GM12878 (cell line): ENCODE data around the gene LEPR. TPM values are rescaled to one million over a fixed set of nuclear protein-coding genes. Genes with fewer than 3 reads are reported as not detected.

Source experiments
- ATAC-seq: fragments of 200-7000 bp; cut with Tn5 transposase; 3 replicates; pipeline ENCODE4 v1.9.1; 2020; ENCODE audit warnings: mild to moderate bottlenecking, moderate library complexity
- BruUV-seq: library from RNA; stranded (reverse); fragments of 400-500 nt; replicated peaks from 2 replicates; lab custom pipeline; 2021; lab: Mats Ljungman, UMichigan
- CTCF ChIA-PET: fragments of 300-600 bp; sonication (Branson Sonifier 250); formaldehyde crosslinking; extraction: SDS; loops from one replicate; lab custom pipeline; 2021; ENCODE audit warnings: inconsistent platforms; lab: Yijun Ruan, JAX
- POLR2A ChIA-PET: fragments of 350-600 bp; formaldehyde crosslinking; extraction: SDS; loops from one replicate; lab custom pipeline; 2021; ENCODE audit warnings: inconsistent platforms; lab: Charles Lee
- RAD21 ChIA-PET: fragments of 300-600 bp; sonication (Branson Sonifier 250); formaldehyde crosslinking; loops from one replicate; lab custom pipeline; 2023; ENCODE audit warnings: antibody characterized with exemption; ENCODE audit not compliant: unreplicated experiment; lab: Charles Lee
- SMC1A ChIA-PET: fragments of 300-600 bp; sonication (Branson Sonifier 250); formaldehyde crosslinking; loops from one replicate; lab custom pipeline; 2023; ENCODE audit not compliant: unreplicated experiment, uncharacterized antibody; lab: Charles Lee
- DNase-seq: peaks from one replicate; pipeline ENCODE4 v3.0.0-alpha.2; 2011; ENCODE audit warnings: low read depth, low spot score
- FAIRE-seq: peaks from 3 replicates; lab custom pipeline; 2011; peaks lifted over from hg19 to GRCh38; lab: Jason Lieb, UNC
- H2AFZ ChIP-seq: 2 replicates; pipeline ENCODE4 v1.6.0; 2011; ENCODE audit warnings: low read depth, low read length, control low read depth; ENCODE audit not compliant: control insufficient read depth
- H3K27ac ChIP-seq: 2 replicates; pipeline ENCODE4 v1.5.1; 2011; ENCODE audit warnings: control low read depth; ENCODE audit not compliant: control insufficient read depth, insufficient read depth
- H3K27me3 ChIP-seq, 2 experiments: replicated peaks in 1 of 2; 2 replicates each; pipeline versions ENCODE4 v1.6.0 to v1.6.1; 2011; ENCODE audit warnings: low read length in 1 of 2; ENCODE audit not compliant: control insufficient read depth in 2 of 2, insufficient read depth in 2 of 2
- H3K36me3 ChIP-seq, 2 experiments: 2 replicates each; pipeline ENCODE4 v1.5.1; 2011; ENCODE audit warnings: low read length in 1 of 2; ENCODE audit not compliant: control insufficient read depth in 2 of 2, insufficient read depth in 2 of 2
- H3K4me1 ChIP-seq: 2 replicates; pipeline ENCODE4 v1.6.1; 2011; ENCODE audit warnings: mild to moderate bottlenecking, low read length, moderate library complexity, mixed read lengths; ENCODE audit not compliant: control insufficient read depth, insufficient read depth
- H3K4me2 ChIP-seq: 2 replicates; pipeline ENCODE4 v1.6.0; 2011; ENCODE audit warnings: control low read depth; ENCODE audit not compliant: control insufficient read depth, insufficient read depth
- H3K4me3 ChIP-seq: fragments of 200-600 bp; sonication (generic); 2 replicates; pipeline ENCODE4 v1.5.1; 2016
- H3K79me2 ChIP-seq: 2 replicates; pipeline ENCODE4 v1.6.0; 2011; ENCODE audit warnings: low read length; ENCODE audit not compliant: control insufficient read depth, insufficient read depth
- H3K9ac ChIP-seq: 2 replicates; pipeline ENCODE4 v1.8.0; 2011; ENCODE audit warnings: low read length, control low read depth, mixed read lengths; ENCODE audit not compliant: control insufficient read depth, insufficient read depth
- H3K9me3 ChIP-seq: replicated peaks from 3 replicates; pipeline ENCODE4 v1.5.1; 2011; ENCODE audit warnings: mild to moderate bottlenecking, low read length; ENCODE audit not compliant: control insufficient read depth, insufficient read depth
- H4K20me1 ChIP-seq: 2 replicates; pipeline ENCODE4 v1.6.0; 2011; ENCODE audit not compliant: control insufficient read depth, insufficient read depth
- MYB ChIP-seq: fragments of 150-350 bp; IDR thresholded peaks from 2 replicates; pipeline ENCODE4 v1.6.1; 2014; ENCODE audit warnings: mild to moderate bottlenecking, low read depth, low read length, borderline replicate concordance
- RELA ChIP-seq: fragments of 450-650 bp; IDR thresholded peaks from 2 replicates; pipeline ENCODE4 v1.8.0; 2014; ENCODE audit warnings: borderline replicate concordance; ENCODE audit not compliant: partially characterized antibody
- TCF12 ChIP-seq: IDR thresholded peaks from 2 replicates; pipeline ENCODE4 v1.6.1; 2011; ENCODE audit warnings: low read depth, mild to moderate bottlenecking, low read length
- in situ Hi-C: fragments of 300-500 bp; cut with MboI; formaldehyde crosslinking; loops from 9 replicates; pipeline ENCODE4 v1.14.3; 2018; ENCODE audit warnings: mixed read lengths
- intact Hi-C: fragments of 100-400 bp; cut with micrococcal nuclease; formaldehyde crosslinking; loops from one replicate; pipeline ENCODE4 v1.14.2; 2022; ENCODE audit not compliant: unreplicated experiment
- polyA plus RNA-seq, 11 experiments: library from polyadenylated mRNA; depleted of rRNA in 4 of 11; unstranded in 6 of 11; stranded (reverse) in 5 of 11; fragments of >200 nt; fragmentation: Nextera tagmentation in 4 of 11; fragmentation: Illumina TruSeq in 1 of 11; extraction: Ambion mirVana in 4 of 11; extraction: Trizol in 1 of 11; gene quantifications; 1 replicate in 1 of 11; 2 replicates in 10 of 11; pipeline versions ENCODE4 v1.2.1 to v1.2.3, GENCODE V29; 2011 to 2016; ENCODE audit warnings: inconsistent platforms in 2 of 11, missing spikeins in 2 of 11, low read depth in 1 of 11
- total RNA-seq, 4 experiments: library from RNA; depleted of rRNA in 3 of 4; stranded (reverse); fragments of >200 nt in 3 of 4; fragmentation: Illumina TruSeq in 1 of 4; extraction: Trizol in 1 of 4; gene quantifications; 2 replicates each; pipeline versions ENCODE4 v1.2.1 to v1.2.3, GENCODE V29; 2013 to 2021
- TF ChIP-seq, protein P1 (sequence below): IDR thresholded peaks from 2 replicates; pipeline ENCODE4 v1.6.1; 2011; ENCODE audit warnings: mild to moderate bottlenecking, low read depth, low read length, moderate library complexity; ENCODE audit not compliant: insufficient replicate concordance
- TF ChIP-seq, protein P2 (sequence below): fragments of 450-650 bp; IDR thresholded peaks from 2 replicates; pipeline ENCODE4 v1.6.1; 2017; ENCODE audit warnings: mild to moderate bottlenecking
- TF ChIP-seq, protein P3 (sequence below): fragments of 450-650 bp; formaldehyde crosslinking; IDR thresholded peaks from 2 replicates; pipeline ENCODE4 v1.5.0; 2022; ENCODE audit warnings: mild to moderate bottlenecking, missing genetic modification characterization

Gene LEPR
- total and polyA plus RNA-seq, 10 of the 15 experiments (the other 5 are each of a cell fraction or from before 2014, with no cell fraction given) = 0.49 to 3.7 (median 1.2) TPM

DNA sequence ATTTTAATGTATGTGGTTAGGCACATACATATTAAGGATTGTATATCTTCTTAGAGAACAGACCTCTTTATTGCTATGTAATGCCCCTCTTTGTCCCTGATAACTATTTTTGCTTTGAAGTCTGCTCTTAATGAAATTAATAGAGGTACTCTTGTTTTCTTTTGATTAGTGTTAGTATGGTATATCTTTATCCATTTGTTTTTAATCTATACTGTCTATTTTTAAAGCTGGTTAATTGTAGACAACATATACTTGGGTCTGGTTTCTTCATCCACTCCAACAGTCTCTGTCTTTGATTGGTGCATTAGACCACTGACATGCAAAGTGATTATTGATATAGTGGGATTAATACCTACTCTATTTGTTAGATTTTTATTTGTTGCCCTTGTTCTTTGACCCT, 36.0 kb downstream of the LEPR start:
- Histone ChIP-seq H3K9me3 (no peaks in the 10 kb centered on the region), H3K4me1 (no peaks in the 10 kb centered on the region), H3K27me3 (no peaks in the 10 kb centered on the region), H3K36me3 (no peaks in the 10 kb centered on the region), H3K4me3 (no peak overlapping the region), H3K79me2 (no peaks in the 10 kb centered on the region), H3K27ac (no peak overlapping the region), H2AFZ (no peak overlapping the region), H4K20me1 (no peaks in the 10 kb centered on the region), H3K4me2 (no peak overlapping the region), H3K9ac (no peak overlapping the region)
- TF ChIP-seq, protein P1, sequence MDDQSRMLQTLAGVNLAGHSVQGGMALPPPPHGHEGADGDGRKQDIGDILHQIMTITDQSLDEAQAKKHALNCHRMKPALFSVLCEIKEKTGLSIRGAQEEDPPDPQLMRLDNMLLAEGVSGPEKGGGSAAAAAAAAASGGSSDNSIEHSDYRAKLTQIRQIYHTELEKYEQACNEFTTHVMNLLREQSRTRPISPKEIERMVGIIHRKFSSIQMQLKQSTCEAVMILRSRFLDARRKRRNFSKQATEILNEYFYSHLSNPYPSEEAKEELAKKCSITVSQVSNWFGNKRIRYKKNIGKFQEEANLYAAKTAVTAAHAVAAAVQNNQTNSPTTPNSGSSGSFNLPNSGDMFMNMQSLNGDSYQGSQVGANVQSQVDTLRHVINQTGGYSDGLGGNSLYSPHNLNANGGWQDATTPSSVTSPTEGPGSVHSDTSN = no peak
- TF ChIP-seq, protein P2, sequence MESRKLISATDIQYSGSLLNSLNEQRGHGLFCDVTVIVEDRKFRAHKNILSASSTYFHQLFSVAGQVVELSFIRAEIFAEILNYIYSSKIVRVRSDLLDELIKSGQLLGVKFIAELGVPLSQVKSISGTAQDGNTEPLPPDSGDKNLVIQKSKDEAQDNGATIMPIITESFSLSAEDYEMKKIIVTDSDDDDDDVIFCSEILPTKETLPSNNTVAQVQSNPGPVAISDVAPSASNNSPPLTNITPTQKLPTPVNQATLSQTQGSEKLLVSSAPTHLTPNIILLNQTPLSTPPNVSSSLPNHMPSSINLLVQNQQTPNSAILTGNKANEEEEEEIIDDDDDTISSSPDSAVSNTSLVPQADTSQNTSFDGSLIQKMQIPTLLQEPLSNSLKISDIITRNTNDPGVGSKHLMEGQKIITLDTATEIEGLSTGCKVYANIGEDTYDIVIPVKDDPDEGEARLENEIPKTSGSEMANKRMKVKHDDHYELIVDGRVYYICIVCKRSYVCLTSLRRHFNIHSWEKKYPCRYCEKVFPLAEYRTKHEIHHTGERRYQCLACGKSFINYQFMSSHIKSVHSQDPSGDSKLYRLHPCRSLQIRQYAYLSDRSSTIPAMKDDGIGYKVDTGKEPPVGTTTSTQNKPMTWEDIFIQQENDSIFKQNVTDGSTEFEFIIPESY = no peak
- TF ChIP-seq RELA = no peak
- no peak for TF ChIP-seq TCF12
- no peak for TF ChIP-seq MYB
- TF ChIP-seq, protein P3, sequence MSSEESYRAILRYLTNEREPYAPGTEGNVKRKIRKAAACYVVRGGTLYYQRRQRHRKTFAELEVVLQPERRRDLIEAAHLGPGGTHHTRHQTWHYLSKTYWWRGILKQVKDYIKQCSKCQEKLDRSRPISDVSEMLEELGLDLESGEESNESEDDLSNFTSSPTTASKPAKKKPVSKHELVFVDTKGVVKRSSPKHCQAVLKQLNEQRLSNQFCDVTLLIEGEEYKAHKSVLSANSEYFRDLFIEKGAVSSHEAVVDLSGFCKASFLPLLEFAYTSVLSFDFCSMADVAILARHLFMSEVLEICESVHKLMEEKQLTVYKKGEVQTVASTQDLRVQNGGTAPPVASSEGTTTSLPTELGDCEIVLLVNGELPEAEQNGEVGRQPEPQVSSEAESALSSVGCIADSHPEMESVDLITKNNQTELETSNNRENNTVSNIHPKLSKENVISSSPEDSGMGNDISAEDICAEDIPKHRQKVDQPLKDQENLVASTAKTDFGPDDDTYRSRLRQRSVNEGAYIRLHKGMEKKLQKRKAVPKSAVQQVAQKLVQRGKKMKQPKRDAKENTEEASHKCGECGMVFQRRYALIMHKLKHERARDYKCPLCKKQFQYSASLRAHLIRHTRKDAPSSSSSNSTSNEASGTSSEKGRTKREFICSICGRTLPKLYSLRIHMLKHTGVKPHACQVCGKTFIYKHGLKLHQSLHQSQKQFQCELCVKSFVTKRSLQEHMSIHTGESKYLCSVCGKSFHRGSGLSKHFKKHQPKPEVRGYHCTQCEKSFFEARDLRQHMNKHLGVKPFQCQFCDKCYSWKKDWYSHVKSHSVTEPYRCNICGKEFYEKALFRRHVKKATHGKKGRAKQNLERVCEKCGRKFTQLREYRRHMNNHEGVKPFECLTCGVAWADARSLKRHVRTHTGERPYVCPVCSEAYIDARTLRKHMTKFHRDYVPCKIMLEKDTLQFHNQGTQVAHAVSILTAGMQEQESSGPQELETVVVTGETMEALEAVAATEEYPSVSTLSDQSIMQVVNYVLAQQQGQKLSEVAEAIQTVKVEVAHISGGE = no peak
- BruUV-seq = no TSS peak
- ATAC-seq (no peak), FAIRE-seq (no peak), DNase-seq (no peak)
- ChIA-PET CTCF (no interaction called here), SMC1A (no interaction called here), POLR2A (no interaction called here), RAD21 (no interaction called here)
- intact Hi-C loops (loop anchor here (5.0 kb wide), 1 partner anchor 219 kb away; no protein-coding TSS in a partner anchor), in situ Hi-C loops (no loop called here)
